HEK293 (cell line): ENCODE results near the gene FAM131B.

Source experiments
- CTCF ChIA-PET: fragments of 350-600 bp; formaldehyde crosslinking; extraction: SDS; loops from one replicate; lab custom pipeline; 2021; ENCODE audit warnings: antibody characterized with exemption; lab: Yijun Ruan, JAX
- POLR2A ChIA-PET: fragments of 300-600 bp; formaldehyde crosslinking; extraction: SDS; loops from one replicate; lab custom pipeline; 2020; ENCODE audit warnings: antibody characterized with exemption, inconsistent platforms; lab: Yijun Ruan, JAX
- H3K27ac ChIP-seq: fragments of 200-500 bp; sonication (Bioruptor generic); 2 replicates; pipeline ENCODE4 v1.5.1; 2014; ENCODE audit warnings: low read depth, low read length, control low read depth, inconsistent platforms; ENCODE audit errors: extremely low read depth
- H3K36me3 ChIP-seq, 2 experiments: fragments of 200-500 bp in 1 of 2; sonication (Bioruptor generic) in 1 of 2; 1 replicate in 1 of 2; 2 replicates in 1 of 2; pipeline ENCODE4 v1.5.1; 2014 to 2017; ENCODE audit warnings: inconsistent platforms in 2 of 2, low read length in 2 of 2; ENCODE audit not compliant: control insufficient read depth in 2 of 2, insufficient read depth in 1 of 2
- H3K4me1 ChIP-seq: fragments of 200-500 bp; sonication (Bioruptor generic); 2 replicates; pipeline ENCODE4 v1.5.1; 2014; ENCODE audit warnings: mild to moderate bottlenecking, low read length, inconsistent platforms; ENCODE audit not compliant: control insufficient read depth, insufficient read depth
- H3K4me3 ChIP-seq: 2 replicates; pipeline ENCODE4 v1.5.1; 2011; ENCODE audit warnings: low read depth, mild to moderate bottlenecking, control low read depth, low read length, moderate library complexity
- H3K9me3 ChIP-seq: fragments of 200-500 bp; sonication (Bioruptor generic); 2 replicates; pipeline ENCODE4 v1.5.1; 2014; ENCODE audit warnings: low read depth, low read length, inconsistent platforms; ENCODE audit not compliant: control insufficient read depth, insufficient read depth
- BCL11B ChIP-seq: fragments of 450-650 bp; formaldehyde crosslinking; IDR thresholded peaks from 2 replicates; pipeline ENCODE4 v1.5.1; 2016; ENCODE audit warnings: low read depth, missing biosample characterization, missing genetic modification characterization
- INSM2 ChIP-seq: fragments of 450-650 bp; formaldehyde crosslinking; IDR thresholded peaks from 2 replicates; pipeline ENCODE4 v1.5.1; 2016; ENCODE audit warnings: missing biosample characterization, missing genetic modification characterization
- KLF1 ChIP-seq: fragments of 450-650 bp; formaldehyde crosslinking; IDR thresholded peaks from 2 replicates; pipeline ENCODE4 v1.5.1; 2016; ENCODE audit warnings: missing biosample characterization, missing genetic modification characterization
- KLF9 ChIP-seq: fragments of 450-650 bp; formaldehyde crosslinking; IDR thresholded peaks from 2 replicates; pipeline ENCODE4 v1.5.1; 2016; ENCODE audit warnings: missing biosample characterization, missing genetic modification characterization, low read depth
- MEIS1 ChIP-seq: sonication (generic); formaldehyde crosslinking; IDR thresholded peaks from 2 replicates; pipeline ENCODE4 v1.8.1; 2022; ENCODE audit warnings: missing genetic modification reagents, mild to moderate bottlenecking, borderline replicate concordance
- TCF7L2 ChIP-seq: IDR thresholded peaks from 2 replicates; pipeline ENCODE4 v1.6.1; 2011; ENCODE audit warnings: low read depth, mild to moderate bottlenecking, inconsistent platforms, low read length, moderate library complexity, borderline replicate concordance
- TRIM28 ChIP-seq: IDR thresholded peaks from 2 replicates; pipeline ENCODE4 v1.6.1; 2011; ENCODE audit warnings: low read length, control low read depth, borderline replicate concordance
- ZBTB7A ChIP-seq: fragments of 450-650 bp; formaldehyde crosslinking; IDR thresholded peaks from 2 replicates; pipeline ENCODE4 v1.5.1; 2016; ENCODE audit warnings: low read depth, missing biosample characterization, missing genetic modification characterization
- ZEB2 ChIP-seq: fragments of 450-650 bp; formaldehyde crosslinking; IDR thresholded peaks from 2 replicates; pipeline ENCODE4 v1.5.1; 2016; ENCODE audit warnings: missing biosample characterization, missing genetic modification characterization
- ZNF114 ChIP-seq: fragments of 450-650 bp; formaldehyde crosslinking; IDR thresholded peaks from 2 replicates; pipeline ENCODE4 v1.5.0; 2017; ENCODE audit warnings: missing biosample characterization, missing genetic modification characterization
- ZNF121 ChIP-seq: fragments of 450-650 bp; formaldehyde crosslinking; IDR thresholded peaks from 2 replicates; pipeline ENCODE4 v1.5.1; 2016; ENCODE audit warnings: missing biosample characterization, missing genetic modification characterization
- ZNF133 ChIP-seq: fragments of 450-650 bp; formaldehyde crosslinking; IDR thresholded peaks from 2 replicates; pipeline ENCODE4 v1.5.1; 2016; ENCODE audit warnings: missing biosample characterization, missing genetic modification characterization
- ZNF2 ChIP-seq: fragments of 450-650 bp; formaldehyde crosslinking; IDR thresholded peaks from 2 replicates; pipeline ENCODE4 v1.5.1; 2016; ENCODE audit warnings: missing biosample characterization, missing genetic modification characterization
- ZNF23 ChIP-seq: fragments of 450-650 bp; formaldehyde crosslinking; IDR thresholded peaks from 2 replicates; pipeline ENCODE4 v1.5.1; 2016; ENCODE audit warnings: missing biosample characterization, missing genetic modification characterization, borderline replicate concordance
- ZNF274 ChIP-seq, 2 experiments: fragments of 200-500 bp in 1 of 2; fragments of 450-650 bp in 1 of 2; sonication (Bioruptor generic) in 1 of 2; formaldehyde crosslinking in 1 of 2; IDR thresholded peaks; 2 replicates each; pipeline versions ENCODE4 v1.5.1 to v1.6.1; 2014 to 2016; ENCODE audit warnings: borderline replicate concordance in 1 of 2, inconsistent platforms in 1 of 2, low read length in 1 of 2, missing biosample characterization in 1 of 2, missing genetic modification characterization in 1 of 2
- ZNF362 ChIP-seq: fragments of 450-650 bp; formaldehyde crosslinking; IDR thresholded peaks from 2 replicates; pipeline ENCODE4 v1.5.1; 2016; ENCODE audit warnings: missing biosample characterization, missing genetic modification characterization
- ZNF398 ChIP-seq: fragments of 450-650 bp; formaldehyde crosslinking; IDR thresholded peaks from 2 replicates; pipeline ENCODE4 v1.5.1; 2017; ENCODE audit warnings: missing biosample characterization, missing genetic modification characterization
- ZNF600 ChIP-seq: fragments of 450-650 bp; formaldehyde crosslinking; IDR thresholded peaks from 2 replicates; pipeline ENCODE4 v1.5.1; 2016; ENCODE audit warnings: missing biosample characterization, missing genetic modification characterization
- ZNF621 ChIP-seq: fragments of 450-650 bp; formaldehyde crosslinking; IDR thresholded peaks from 2 replicates; pipeline ENCODE4 v1.5.1; 2017; ENCODE audit warnings: missing biosample characterization, missing genetic modification characterization
- ZNF654 ChIP-seq: fragments of 450-650 bp; formaldehyde crosslinking; IDR thresholded peaks from 2 replicates; pipeline ENCODE4 v1.5.1; 2016; ENCODE audit warnings: low read depth, missing biosample characterization, missing genetic modification characterization
- ZNF664 ChIP-seq: fragments of 450-650 bp; formaldehyde crosslinking; IDR thresholded peaks from 2 replicates; pipeline ENCODE4 v1.5.1; 2016; ENCODE audit warnings: missing biosample characterization, missing genetic modification characterization
- TF ChIP-seq, protein P1 (sequence below): fragments of 450-650 bp; formaldehyde crosslinking; IDR thresholded peaks from 2 replicates; pipeline ENCODE4 v1.5.1; 2016; ENCODE audit warnings: missing biosample characterization, missing genetic modification characterization
- TF ChIP-seq, protein P2 (sequence below): fragments of 450-650 bp; formaldehyde crosslinking; IDR thresholded peaks from 2 replicates; pipeline ENCODE4 v1.5.1; 2016; ENCODE audit warnings: missing biosample characterization, missing genetic modification characterization

FAM131B gene

GRCh38 chr7:143314127-143314526 lies 48.4 kb downstream of the FAM131B start (continued):
- TF ChIP-seq ZNF398 (tag by site-specific recombination) (no peak), KLF9 (tag by site-specific recombination) (no peak), KLF1 (tag by site-specific recombination) (no peak)

DNA sequence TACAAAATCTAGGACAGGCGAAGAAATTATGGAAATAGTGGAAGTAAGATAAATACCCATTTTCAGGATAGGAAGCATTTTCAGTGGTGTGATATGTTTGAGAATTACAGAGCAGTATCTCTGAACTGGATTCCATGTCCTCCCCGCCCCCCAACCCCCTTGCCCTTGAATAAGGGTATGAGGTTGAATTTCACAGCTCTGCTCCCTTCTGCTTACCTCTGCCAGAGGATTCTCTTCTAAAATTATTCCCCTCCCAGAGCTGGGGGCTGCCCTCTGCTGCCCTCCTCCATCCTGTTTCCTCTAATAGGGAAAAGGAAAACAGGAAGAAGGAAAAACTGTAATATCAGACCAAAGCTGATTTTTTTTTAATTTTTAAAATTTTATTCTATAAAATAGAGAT lies 53.9 kb downstream of the FAM131B start:
- POLR2A ChIA-PET = interaction anchor here (0.6 to 1.4 kb wide), 5 partner anchors 10 to 392 kb away, joined by 3 to 5 read pairs (median 4); partner anchors contain the start of genes CASP2 and GSTK1
- no peaks in the 10 kb centered on the region for H3K4me1 ChIP-seq
- H3K36me3 ChIP-seq = peaks cover 14 to 65% of the 10 kb centered on the region in 2 experiments
- no peak overlapping the region for H3K27ac ChIP-seq
- H3K9me3 ChIP-seq = no peaks in the 10 kb centered on the region
- CTCF ChIA-PET = interaction anchor here (0.7 to 4.5 kb wide), 5 partner anchors 9 to 72 kb away, joined by 3 to 30 read pairs (median 6); no protein-coding TSS in a partner anchor
- no peak for TF ChIP-seq BCL11B (tag by site-specific recombination)
- TF ChIP-seq, protein P1, sequence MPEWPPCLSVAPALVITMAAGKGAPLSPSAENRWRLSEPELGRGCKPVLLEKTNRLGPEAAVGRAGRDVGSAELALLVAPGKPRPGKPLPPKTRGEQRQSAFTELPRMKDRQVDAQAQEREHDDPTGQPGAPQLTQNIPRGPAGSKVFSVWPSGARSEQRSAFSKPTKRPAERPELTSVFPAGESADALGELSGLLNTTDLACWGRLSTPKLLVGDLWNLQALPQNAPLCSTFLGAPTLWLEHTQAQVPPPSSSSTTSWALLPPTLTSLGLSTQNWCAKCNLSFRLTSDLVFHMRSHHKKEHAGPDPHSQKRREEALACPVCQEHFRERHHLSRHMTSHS = no peak
- TF ChIP-seq ZNF664 = no peak
- TF ChIP-seq ZEB2 (tag by site-specific recombination) = no peak
- no peak for TF ChIP-seq ZNF133 (tag by site-specific recombination)
- H3K4me3 ChIP-seq = no peak overlapping the region

DNA sequence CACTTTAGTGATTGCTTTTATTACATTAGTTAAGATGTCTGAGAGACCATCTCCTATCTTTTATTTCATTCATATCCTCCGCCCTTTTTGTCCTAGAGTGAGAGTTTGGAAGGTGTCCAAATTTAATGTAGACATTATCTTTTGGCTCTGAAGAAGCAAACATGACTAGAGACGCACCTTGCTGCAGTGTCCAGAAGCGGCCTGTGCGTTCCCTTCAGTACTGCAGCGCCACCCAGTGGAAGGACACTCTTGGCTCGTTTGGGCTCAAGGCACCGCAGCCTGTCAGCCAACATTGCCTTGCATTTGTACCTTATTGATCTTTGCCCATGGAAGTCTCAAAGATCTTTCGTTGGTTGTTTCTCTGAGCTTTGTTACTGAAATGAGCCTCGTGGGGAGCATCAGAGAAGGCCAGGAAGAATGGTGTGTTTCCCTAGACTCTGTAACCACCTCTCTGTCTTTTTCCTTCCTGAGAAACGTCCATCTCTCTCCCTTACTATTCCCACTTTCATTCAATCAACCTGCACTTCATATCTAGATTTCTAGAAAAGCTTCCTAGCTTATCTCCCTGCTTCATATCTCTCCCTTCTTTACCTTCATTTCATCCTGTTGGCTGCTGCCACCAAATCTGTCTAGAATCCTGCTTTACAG lies 57.0 kb downstream of the FAM131B start:
- ChIA-PET POLR2A (no interaction called here), CTCF (interaction anchor here (0.6 to 4.4 kb wide), 28 partner anchors 9 to 134 kb away, joined by 3 to 35 read pairs (median 4); partner anchors contain the start of genes CLCN1, EPHA1, GSTK1 and TAS2R40)
- Histone ChIP-seq H3K27ac (no peak overlapping the region), H3K4me1 (no peaks in the 10 kb centered on the region), H3K9me3 (no peaks in the 10 kb centered on the region), H3K36me3 (peaks cover 17 to 88% of the 10 kb centered on the region in 2 experiments), H3K4me3 (no peak overlapping the region)
- TF ChIP-seq INSM2 (tag by site-specific recombination) (no peak), KLF9 (tag by site-specific recombination) (no peak), ZNF23 (tag by site-specific recombination) (no peak), ZNF600 (tag by site-specific recombination) (no peak), TCF7L2 (no peak), ZNF621 (tag by site-specific recombination) (no peak), TRIM28 (no peak), ZNF654 (peak; percentile 50), ZBTB7A (tag by site-specific recombination) (no peak), KLF1 (tag by site-specific recombination) (no peak), ZNF121 (tag by site-specific recombination) (peak; percentile 84), ZNF362 (tag by site-specific recombination) (no peak), ZNF2 (tag by site-specific recombination) (0 out of 2 replicates have a peak, but pooled peaks have one; percentile 29), ZNF114 (tag by site-specific recombination) (no peak), ZNF274 (IDR thresholded peaks at IDR 0.05; ENCODE audit: low read length) (no peak), ZNF274 (tag by site-specific recombination; IDR thresholded peaks at IDR 0.05; ENCODE audit: borderline replicate concordance) (no peak), MEIS1 (CRISPR knock-in tag) (no peak)
- TF ChIP-seq, protein P2, sequence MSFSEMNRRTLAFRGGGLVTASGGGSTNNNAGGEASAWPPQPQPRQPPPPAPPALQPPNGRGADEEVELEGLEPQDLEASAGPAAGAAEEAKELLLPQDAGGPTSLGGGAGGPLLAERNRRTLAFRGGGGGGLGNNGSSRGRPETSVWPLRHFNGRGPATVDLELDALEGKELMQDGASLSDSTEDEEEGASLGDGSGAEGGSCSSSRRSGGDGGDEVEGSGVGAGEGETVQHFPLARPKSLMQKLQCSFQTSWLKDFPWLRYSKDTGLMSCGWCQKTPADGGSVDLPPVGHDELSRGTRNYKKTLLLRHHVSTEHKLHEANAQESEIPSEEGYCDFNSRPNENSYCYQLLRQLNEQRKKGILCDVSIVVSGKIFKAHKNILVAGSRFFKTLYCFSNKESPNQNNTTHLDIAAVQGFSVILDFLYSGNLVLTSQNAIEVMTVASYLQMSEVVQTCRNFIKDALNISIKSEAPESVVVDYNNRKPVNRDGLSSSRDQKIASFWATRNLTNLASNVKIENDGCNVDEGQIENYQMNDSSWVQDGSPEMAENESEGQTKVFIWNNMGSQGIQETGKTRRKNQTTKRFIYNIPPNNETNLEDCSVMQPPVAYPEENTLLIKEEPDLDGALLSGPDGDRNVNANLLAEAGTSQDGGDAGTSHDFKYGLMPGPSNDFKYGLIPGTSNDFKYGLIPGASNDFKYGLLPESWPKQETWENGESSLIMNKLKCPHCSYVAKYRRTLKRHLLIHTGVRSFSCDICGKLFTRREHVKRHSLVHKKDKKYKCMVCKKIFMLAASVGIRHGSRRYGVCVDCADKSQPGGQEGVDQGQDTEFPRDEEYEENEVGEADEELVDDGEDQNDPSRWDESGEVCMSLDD (tag by site-specific recombination) = no peak
